ENCODE data around the gene GPM6B. TPM values are rescaled to one million over a fixed set of nuclear protein-coding genes. Genes with fewer than 3 reads are reported as not detected.
"Not testable (repeated sequence)": the region's sequence is repeated elsewhere in the genome, so short reads cannot be mapped to it uniquely, and the experiment has no call there.

The GPM6B gene
- total RNA-seq, 1 donor from 2014 or later: not detected

GRCh38 chrX:13733506-13733905 lies 83.4 kb downstream of the GPM6B start:
- intact Hi-C loops (cut with micrococcal nuclease): loop anchor here (2.0 to 10.0 kb wide), 5 partner anchors 15 to 1941 kb away; partner anchors contain the start of genes FANCB, MOSPD2 and PRPS2

DNA sequence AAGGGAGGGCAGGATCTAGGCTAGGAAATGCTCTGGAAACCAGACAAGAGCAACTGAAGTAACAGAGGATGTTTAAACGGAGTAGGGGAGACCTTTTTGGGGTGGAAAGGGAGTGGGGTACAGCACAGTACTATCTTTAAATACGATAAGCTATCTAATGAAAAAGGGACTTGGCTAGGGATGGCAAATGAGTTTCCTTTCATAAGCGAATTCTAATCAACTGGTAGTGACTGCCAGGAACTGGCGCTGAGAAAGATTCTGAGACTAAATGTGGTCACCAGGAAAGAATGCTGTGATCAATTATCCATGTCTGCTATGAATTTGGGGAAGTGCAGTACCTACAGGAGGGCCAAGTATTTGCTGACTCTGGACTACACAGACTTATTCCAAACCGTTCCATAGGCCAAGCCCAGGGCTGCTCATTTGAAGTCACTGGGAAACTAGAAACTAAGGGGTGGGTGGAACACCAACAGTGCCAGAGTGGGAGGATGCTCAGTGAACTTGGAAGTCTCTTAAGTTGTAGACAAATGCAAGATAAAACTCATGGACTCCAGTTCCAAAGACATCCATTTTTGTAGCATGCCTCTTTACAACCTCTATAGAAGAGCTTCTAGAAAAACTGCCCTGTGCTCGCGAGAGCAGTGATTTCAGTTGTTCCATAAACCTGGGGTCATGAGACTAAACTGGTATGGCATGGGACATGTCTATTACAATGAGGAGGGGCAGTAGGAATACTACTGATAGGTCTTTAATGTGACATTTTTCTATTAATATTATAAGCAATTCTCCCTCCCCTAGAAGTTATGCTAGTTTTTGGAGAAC lies 84.4 kb downstream of the GPM6B start:
- intact Hi-C loops (cut with micrococcal nuclease): loop anchor here (2.0 to 10.0 kb wide), 5 partner anchors 14 to 1942 kb away; partner anchors contain the start of genes FANCB, MOSPD2 and PRPS2

DNA sequence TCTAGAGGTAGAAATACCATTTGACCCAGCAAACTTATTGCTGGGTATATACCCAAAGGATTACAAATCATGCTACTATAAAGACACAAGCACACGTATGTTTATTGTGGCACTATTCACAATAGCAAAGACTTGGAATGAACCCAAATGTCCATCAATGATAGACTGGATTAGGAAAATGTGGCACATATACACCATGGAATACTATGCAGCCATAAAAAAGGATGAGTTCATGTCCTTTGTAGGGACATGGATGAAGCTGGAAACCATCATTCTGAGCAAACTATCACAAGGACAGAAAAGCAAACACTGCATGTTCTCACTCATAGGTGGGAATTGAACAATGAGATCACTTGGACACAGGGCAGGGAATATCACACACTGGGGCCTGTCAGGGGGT lies 86.4 kb downstream of the GPM6B start:
- intact Hi-C loops (cut with micrococcal nuclease): loop anchor here (5.0 to 10.0 kb wide), 4 partner anchors 638 to 1944 kb away; partner anchors contain the start of genes FANCB, MOSPD2 and PRPS2

- intact Hi-C loops (cut with micrococcal nuclease): not testable (repeated sequence)
Measured at GRCh38 chrX:13726583-13726982, 90.3 kb downstream of the GPM6B start.

- intact Hi-C loops (cut with micrococcal nuclease): loop anchor here (1.0 to 2.0 kb wide), 3 partner anchors 8 to 36 kb away; partner anchors contain the start of genes OFD1, RAB9A and TRAPPC2
Measured at GRCh38 chrX:13724878-13725277, 92.0 kb downstream of the GPM6B start.

DNA sequence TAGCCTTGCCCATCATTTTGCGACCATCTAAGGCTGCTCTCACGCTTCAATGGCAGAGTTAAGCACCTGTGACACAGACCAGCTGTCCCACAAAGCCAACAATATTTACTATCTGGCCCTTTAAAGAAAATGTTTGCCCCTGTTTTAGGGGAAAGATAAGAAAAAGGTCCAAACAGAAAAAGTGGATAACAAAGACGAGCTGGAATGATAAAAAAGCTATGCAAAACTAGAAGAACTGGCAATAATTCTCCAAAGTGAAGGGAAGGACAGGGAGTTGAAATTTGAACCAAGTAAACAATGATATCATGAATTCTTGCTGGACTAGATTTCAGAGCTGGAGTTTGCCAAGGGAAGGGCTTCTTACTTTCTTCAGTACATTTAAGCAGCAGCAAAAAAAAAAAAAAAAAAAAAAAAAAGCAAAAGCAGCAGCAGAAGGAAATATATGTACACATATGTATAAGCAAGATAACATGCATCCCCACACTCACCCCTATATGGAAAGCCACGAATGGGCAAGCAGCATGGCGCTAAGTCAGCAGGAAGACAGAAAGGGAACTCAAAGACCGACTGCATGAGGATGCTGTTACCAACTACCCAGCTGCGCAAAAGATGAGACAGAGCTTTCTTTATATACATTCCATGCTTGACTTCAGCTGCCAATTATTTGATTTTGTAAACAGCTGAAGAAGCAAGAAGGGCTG lies 94.9 kb downstream of the GPM6B start:
- intact Hi-C loops (cut with micrococcal nuclease): no loop called here

DNA sequence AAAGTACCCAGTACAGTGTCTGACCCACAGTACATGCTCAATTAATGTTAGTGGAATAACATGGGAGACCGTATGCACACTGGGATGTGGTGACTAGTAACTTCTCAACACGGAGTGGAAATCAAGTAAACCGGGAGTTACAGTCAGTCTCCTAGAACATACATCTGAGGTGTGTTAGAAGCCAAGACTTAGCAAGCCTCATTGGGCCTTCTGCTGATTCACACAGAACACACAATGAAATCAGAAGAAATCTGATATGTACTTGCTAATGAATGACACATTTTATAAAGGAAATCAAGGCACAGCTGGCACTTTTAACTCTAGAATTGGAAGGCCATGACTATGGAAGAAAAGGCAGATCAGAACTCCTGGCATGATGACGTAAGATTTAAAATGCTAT lies 95.5 kb downstream of the GPM6B start:
- intact Hi-C loops (cut with micrococcal nuclease): no loop called here

Other genes starting within 250 kb of the GPM6B start
- gene EGFL6, start 247.5 kb downstream of the GPM6B start, total RNA-seq: 10.1 and 11.5 TPM in 2 replicates
- gene TCEANC, start 164.0 kb downstream of the GPM6B start, total RNA-seq: 10.7 and 11.1 TPM in 2 replicates
- gene RAB9A, start 128.0 kb downstream of the GPM6B start, total RNA-seq: 12.3 and 12.5 TPM in 2 replicates
- 22.5 and 25.6 TPM in 2 replicates for gene TRAPPC2, start 82.5 kb downstream of the GPM6B start, total RNA-seq
- gene OFD1, start 82.3 kb downstream of the GPM6B start, total RNA-seq: 24.4 and 28.2 TPM in 2 replicates
- gene GEMIN8, start 212.8 kb upstream of the GPM6B start, total RNA-seq: 13.0 and 14.9 TPM in 2 replicates